Measurements from ENCODE around the gene LPIN2. TPM values are rescaled to one million over a fixed set of nuclear protein-coding genes. Genes with fewer than 3 reads are reported as not detected.
A peak's percentile ranks its signal among the peaks of the same experiment; 100 is the strongest.

LPIN2 gene
- total and polyA plus RNA-seq, 2 of the 13 experiments (the other 11 are each of a cell fraction or from before 2014, with no cell fraction given), result 46.0 to 119 TPM

DNA sequence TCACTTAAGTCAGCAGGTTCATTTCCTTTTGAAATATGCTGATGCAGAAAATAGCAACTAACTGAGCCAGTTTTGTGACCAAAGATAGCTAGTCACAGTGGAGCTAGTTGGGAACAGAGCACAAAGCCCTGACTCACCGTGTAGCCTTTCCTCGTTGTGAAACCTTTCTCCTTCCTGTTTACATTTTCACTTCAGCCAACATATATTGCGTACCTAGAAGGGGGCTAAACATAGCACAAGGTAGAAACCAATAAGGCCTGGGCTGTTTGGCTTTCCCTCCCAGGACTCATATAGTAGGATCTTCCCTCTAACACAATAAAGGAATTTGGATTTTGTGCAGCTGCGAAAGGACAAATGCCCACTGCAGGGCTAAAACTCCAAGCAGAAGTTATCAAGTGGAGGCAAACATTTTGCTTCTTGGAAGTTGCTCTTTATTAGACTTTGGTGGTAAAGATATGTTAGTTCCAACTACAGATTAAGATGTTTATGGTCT is 24.5 kb upstream of the LPIN2 start (continued):
- TF ChIP-seq, protein P1, sequence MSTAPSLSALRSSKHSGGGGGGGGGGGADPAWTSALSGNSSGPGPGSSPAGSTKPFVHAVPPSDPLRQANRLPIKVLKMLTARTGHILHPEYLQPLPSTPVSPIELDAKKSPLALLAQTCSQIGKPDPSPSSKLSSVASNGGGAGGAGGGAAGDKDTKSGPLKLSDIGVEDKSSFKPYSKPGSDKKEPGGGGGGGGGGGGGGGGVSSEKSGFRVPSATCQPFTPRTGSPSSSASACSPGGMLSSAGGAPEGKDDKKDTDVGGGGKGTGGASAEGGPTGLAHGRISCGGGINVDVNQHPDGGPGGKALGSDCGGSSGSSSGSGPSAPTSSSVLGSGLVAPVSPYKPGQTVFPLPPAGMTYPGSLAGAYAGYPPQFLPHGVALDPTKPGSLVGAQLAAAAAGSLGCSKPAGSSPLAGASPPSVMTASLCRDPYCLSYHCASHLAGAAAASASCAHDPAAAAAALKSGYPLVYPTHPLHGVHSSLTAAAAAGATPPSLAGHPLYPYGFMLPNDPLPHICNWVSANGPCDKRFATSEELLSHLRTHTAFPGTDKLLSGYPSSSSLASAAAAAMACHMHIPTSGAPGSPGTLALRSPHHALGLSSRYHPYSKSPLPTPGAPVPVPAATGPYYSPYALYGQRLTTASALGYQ (CRISPR knock-in tag; IDR thresholded peaks at IDR 0.05), result peak; percentile 79; the same call in 1 of the 2 replicates
- peak; percentile 54 for TF ChIP-seq ZBTB33 (CRISPR knock-in tag; IDR thresholded peaks at IDR 0.05)
- TF ChIP-seq, protein P2, sequence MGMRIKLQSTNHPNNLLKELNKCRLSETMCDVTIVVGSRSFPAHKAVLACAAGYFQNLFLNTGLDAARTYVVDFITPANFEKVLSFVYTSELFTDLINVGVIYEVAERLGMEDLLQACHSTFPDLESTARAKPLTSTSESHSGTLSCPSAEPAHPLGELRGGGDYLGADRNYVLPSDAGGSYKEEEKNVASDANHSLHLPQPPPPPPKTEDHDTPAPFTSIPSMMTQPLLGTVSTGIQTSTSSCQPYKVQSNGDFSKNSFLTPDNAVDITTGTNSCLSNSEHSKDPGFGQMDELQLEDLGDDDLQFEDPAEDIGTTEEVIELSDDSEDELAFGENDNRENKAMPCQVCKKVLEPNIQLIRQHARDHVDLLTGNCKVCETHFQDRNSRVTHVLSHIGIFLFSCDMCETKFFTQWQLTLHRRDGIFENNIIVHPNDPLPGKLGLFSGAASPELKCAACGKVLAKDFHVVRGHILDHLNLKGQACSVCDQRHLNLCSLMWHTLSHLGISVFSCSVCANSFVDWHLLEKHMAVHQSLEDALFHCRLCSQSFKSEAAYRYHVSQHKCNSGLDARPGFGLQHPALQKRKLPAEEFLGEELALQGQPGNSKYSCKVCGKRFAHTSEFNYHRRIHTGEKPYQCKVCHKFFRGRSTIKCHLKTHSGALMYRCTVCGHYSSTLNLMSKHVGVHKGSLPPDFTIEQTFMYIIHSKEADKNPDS (CRISPR knock-in tag; IDR thresholded peaks at IDR 0.05), result no peak
- TF ChIP-seq ZNF468 (CRISPR knock-in tag; IDR thresholded peaks at IDR 0.05), result no peak
- TF ChIP-seq SOX6 (IDR thresholded peaks at IDR 0.05), result no peak
- TF ChIP-seq SOX6 (CRISPR knock-in tag; IDR thresholded peaks at IDR 0.05), result peak; percentile 95
- no peak for TF ChIP-seq PHB2 (IDR thresholded peaks at IDR 0.05; ENCODE audit: partially characterized antibody)
- no peak for TF ChIP-seq ZNF776 (CRISPR knock-in tag; IDR thresholded peaks at IDR 0.05)
- TF ChIP-seq, protein P3, sequence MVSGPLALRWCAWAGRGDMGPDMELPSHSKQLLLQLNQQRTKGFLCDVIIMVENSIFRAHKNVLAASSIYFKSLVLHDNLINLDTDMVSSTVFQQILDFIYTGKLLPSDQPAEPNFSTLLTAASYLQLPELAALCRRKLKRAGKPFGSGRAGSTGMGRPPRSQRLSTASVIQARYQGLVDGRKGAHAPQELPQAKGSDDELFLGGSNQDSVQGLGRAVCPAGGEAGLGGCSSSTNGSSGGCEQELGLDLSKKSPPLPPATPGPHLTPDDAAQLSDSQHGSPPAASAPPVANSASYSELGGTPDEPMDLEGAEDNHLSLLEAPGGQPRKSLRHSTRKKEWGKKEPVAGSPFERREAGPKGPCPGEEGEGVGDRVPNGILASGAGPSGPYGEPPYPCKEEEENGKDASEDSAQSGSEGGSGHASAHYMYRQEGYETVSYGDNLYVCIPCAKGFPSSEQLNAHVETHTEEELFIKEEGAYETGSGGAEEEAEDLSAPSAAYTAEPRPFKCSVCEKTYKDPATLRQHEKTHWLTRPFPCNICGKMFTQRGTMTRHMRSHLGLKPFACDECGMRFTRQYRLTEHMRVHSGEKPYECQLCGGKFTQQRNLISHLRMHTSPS (CRISPR knock-in tag; IDR thresholded peaks at IDR 0.05; ENCODE audit: low read depth), result no peak
- peak; percentile 69; the same call in 1 of the 2 replicates for TF ChIP-seq ZNF556 (CRISPR knock-in tag; IDR thresholded peaks at IDR 0.05; ENCODE audit: borderline replicate concordance)
- peak; percentile 94 for TF ChIP-seq SOX5 (CRISPR knock-in tag; IDR thresholded peaks at IDR 0.05; ENCODE audit: borderline replicate concordance)
- TF ChIP-seq ZNF234 (CRISPR knock-in tag; conservative IDR thresholded peaks at IDR 0.05), result no peak
- TF ChIP-seq POGZ (CRISPR knock-in tag; IDR thresholded peaks at IDR 0.05), result peak; percentile 73
- no peak for TF ChIP-seq NFIB (CRISPR knock-in tag; IDR thresholded peaks at IDR 0.05; ENCODE audit: borderline replicate concordance)
- TF ChIP-seq MZF1 (CRISPR knock-in tag; IDR thresholded peaks at IDR 0.05; ENCODE audit: borderline replicate concordance), result no peak
- TF ChIP-seq, protein P4, sequence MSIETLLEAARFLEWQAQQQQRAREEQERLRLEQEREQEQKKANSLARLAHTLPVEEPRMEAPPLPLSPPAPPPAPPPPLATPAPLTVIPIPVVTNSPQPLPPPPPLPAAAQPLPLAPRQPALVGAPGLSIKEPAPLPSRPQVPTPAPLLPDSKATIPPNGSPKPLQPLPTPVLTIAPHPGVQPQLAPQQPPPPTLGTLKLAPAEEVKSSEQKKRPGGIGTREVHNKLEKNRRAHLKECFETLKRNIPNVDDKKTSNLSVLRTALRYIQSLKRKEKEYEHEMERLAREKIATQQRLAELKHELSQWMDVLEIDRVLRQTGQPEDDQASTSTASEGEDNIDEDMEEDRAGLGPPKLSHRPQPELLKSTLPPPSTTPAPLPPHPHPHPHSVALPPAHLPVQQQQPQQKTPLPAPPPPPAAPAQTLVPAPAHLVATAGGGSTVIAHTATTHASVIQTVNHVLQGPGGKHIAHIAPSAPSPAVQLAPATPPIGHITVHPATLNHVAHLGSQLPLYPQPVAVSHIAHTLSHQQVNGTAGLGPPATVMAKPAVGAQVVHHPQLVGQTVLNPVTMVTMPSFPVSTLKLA (IDR thresholded peaks at IDR 0.05), result 0 out of 2 replicates have a peak, but pooled peaks have one; percentile 14
- no peak for TF ChIP-seq ZNF605 (CRISPR knock-in tag; IDR thresholded peaks at IDR 0.05)
- peak; percentile 56 for TF ChIP-seq SKI (IDR thresholded peaks at IDR 0.05; ENCODE audit: partially characterized antibody)
- peak; percentile 94 for TF ChIP-seq ZNF124 (CRISPR knock-in tag; IDR thresholded peaks at IDR 0.05)
- no peak for TF ChIP-seq ZNF775 (CRISPR knock-in tag; IDR thresholded peaks at IDR 0.05; ENCODE audit: borderline replicate concordance)
- TF ChIP-seq ARNT2 (CRISPR knock-in tag; IDR thresholded peaks at IDR 0.05; ENCODE audit: low read depth), result 0 out of 2 replicates have a peak, but pooled peaks have one; percentile 37
- TF ChIP-seq MAFG (CRISPR knock-in tag; IDR thresholded peaks at IDR 0.05), result peak; percentile 88

All from HepG2 (cell line).